Thoracic aorta (tissue), 2 donors: ENCODE measurements around the gene RPS3. TPM values are rescaled to one million over a fixed set of nuclear protein-coding genes. Genes with fewer than 3 reads are reported as not detected.
A peak's percentile ranks its signal among the peaks of the same experiment; 100 is the strongest.

Source experiments
- ATAC-seq: fragments of 150-250 bp; one replicate; pipeline ENCODE4 v1.8.0; 2017; ENCODE audit warnings: low read depth; ENCODE audit not compliant: insufficient number of reproducible peaks, low FRiP score
- DNase-seq: peaks from one replicate; pipeline ENCODE4 v3.0.0-alpha.2; 2020; ENCODE audit warnings: low spot score
- H3K27ac ChIP-seq, 2 donors: fragments of 200-600 bp; sonication (generic); 1 replicate in 1 of 2; 2 replicates in 1 of 2; pipeline ENCODE4 v1.5.1; 2016; ENCODE audit warnings: mild to moderate bottlenecking in 2 of 2, moderate library complexity in 2 of 2
- H3K27me3 ChIP-seq: fragments of 200-600 bp; sonication (generic); replicated peaks from 2 replicates; pipeline ENCODE4 v1.6.0; 2016; ENCODE audit warnings: mild to moderate bottlenecking; ENCODE audit not compliant: insufficient read depth
- H3K36me3 ChIP-seq: fragments of 200-600 bp; sonication (generic); one replicate; pipeline ENCODE4 v1.5.1; 2016
- H3K4me1 ChIP-seq, 2 donors: fragments of 200-600 bp; sonication (generic); 1 replicate in 1 of 2; 2 replicates in 1 of 2; pipeline versions ENCODE4 v1.5.1 to v1.6.0; 2016; ENCODE audit warnings: low read depth in 2 of 2, mild to moderate bottlenecking in 1 of 2; ENCODE audit not compliant: control insufficient read depth in 1 of 2
- H3K4me3 ChIP-seq: fragments of 200-600 bp; sonication (generic); 2 replicates; pipeline ENCODE4 v1.5.1; 2016; ENCODE audit warnings: mild to moderate bottlenecking
- H3K9me3 ChIP-seq: fragments of 200-600 bp; sonication (generic); 2 replicates; pipeline ENCODE4 v1.5.1; 2016
- CTCF ChIP-seq: fragments of 200-600 bp; sonication (generic); IDR thresholded peaks from one replicate; pipeline ENCODE4 v1.5.1; 2019; ENCODE audit warnings: antibody characterized with exemption
- total RNA-seq, 2 donors: library from RNA; depleted of rRNA; stranded (reverse); fragments of >200 nt; gene quantifications; one replicate each; pipeline versions ENCODE4 v1.1.0 to v1.2.3, GENCODE V29; 2016

RPS3 gene
- total RNA-seq, 2 donors from 2014 or later: 560 to 708 TPM

GRCh38 chr11:75423721-75424120 lies 24.4 kb downstream of the RPS3 start:
- TF ChIP-seq CTCF: no peak
- Histone ChIP-seq H3K27me3 (no peaks in the 10 kb centered on the region), H3K9me3 (no peaks in the 10 kb centered on the region), H3K36me3 (no peaks in the 10 kb centered on the region), H3K27ac (peak overlapping the region in 1 of 2 donors; percentile 97), H3K4me1 (peaks cover 7 to 18% of the 10 kb centered on the region in 2 donors), H3K4me3 (no peak overlapping the region)
- ATAC-seq (no peak), DNase-seq (no peak)

DNA sequence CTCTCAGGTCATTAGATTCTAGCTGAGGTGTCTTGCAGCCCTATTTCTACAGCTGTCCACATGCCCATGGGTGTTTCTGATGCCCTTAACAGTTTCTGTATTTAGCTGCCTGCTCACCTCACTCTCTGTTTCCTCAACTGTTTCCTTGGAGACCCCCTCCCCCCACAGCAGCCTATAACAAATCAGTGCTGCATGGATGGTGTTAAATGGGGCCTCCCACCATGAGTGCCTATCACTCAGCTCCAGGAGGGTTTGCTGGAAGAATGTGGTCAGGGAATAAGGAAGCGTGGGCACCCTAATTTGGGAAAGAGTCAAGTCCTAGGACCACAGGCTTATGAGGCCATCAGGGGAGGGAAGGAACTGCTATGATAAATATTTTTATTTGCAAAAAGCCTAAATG lies 25.1 kb downstream of the RPS3 start:
- ATAC-seq (no peak), DNase-seq (no peak)

GRCh38 chr11:75425422-75425821 lies 26.1 kb downstream of the RPS3 start:
- no peaks in the 10 kb centered on the region for H3K27me3 ChIP-seq
- DNase-seq: no peak
- no peaks in the 10 kb centered on the region for H3K36me3 ChIP-seq
- H3K9me3 ChIP-seq: peaks cover 4% of the 10 kb centered on the region
- H3K4me3 ChIP-seq: no peak overlapping the region
- no peak for TF ChIP-seq CTCF
- H3K27ac ChIP-seq: no peak overlapping the region
- peaks cover 0 to 24% of the 10 kb centered on the region in 2 donors for H3K4me1 ChIP-seq
- no peak for ATAC-seq

More for the DNA sequence above, 25.1 kb downstream of the RPS3 start:
- TF ChIP-seq CTCF: no peak
- peak overlapping the region in 1 of 2 donors; percentile 97 for H3K27ac ChIP-seq
- H3K9me3 ChIP-seq: peaks cover under 1% of the 10 kb centered on the region
- peaks cover 4 to 21% of the 10 kb centered on the region in 2 donors for H3K4me1 ChIP-seq
- no peaks in the 10 kb centered on the region for H3K27me3 ChIP-seq
- no peaks in the 10 kb centered on the region for H3K36me3 ChIP-seq
- H3K4me3 ChIP-seq: no peak overlapping the region

- H3K27ac ChIP-seq: no peak overlapping the region
- no peak for DNase-seq
- H3K36me3 ChIP-seq: no peaks in the 10 kb centered on the region
- H3K4me3 ChIP-seq: no peak overlapping the region
- peaks cover 4% of the 10 kb centered on the region for H3K9me3 ChIP-seq
- H3K4me1 ChIP-seq: peaks cover 3 to 32% of the 10 kb centered on the region in 2 donors
- no peaks in the 10 kb centered on the region for H3K27me3 ChIP-seq
- TF ChIP-seq CTCF: no peak
- ATAC-seq: no peak
These were observed 27.4 kb downstream of the RPS3 start for GRCh38 chr11:75426720-75427086.

DNA sequence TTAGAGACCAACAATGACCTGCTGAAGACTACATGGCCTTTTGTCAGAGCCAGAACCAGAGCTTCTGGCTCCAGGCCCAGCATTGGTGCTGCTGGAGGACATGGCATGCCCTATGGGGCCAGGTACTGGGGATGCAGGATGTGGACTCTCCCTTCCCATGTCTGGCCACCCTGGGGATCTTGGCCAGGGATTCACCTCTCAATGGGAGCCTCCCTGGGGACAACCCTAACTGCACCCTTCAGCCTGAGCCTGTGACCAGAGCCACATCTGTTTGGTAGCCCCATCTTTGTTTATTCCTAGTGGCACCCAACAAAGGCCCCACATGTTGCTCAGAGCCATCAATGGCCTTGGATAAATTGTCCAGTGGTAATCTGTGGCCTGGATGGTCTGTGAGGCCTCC lies 27.9 kb downstream of the RPS3 start:
- Histone ChIP-seq H3K4me1 (peaks cover 3 to 32% of the 10 kb centered on the region in 2 donors), H3K4me3 (no peak overlapping the region), H3K27ac (peak overlapping the region; percentile 66), H3K9me3 (peaks cover 4% of the 10 kb centered on the region), H3K36me3 (no peaks in the 10 kb centered on the region), H3K27me3 (no peaks in the 10 kb centered on the region)
- TF ChIP-seq CTCF: no peak
- DNase-seq (no peak), ATAC-seq (no peak)
